ENCODE measurements around the gene CAMK2A. TPM values are rescaled to one million over a fixed set of nuclear protein-coding genes. Genes with fewer than 3 reads are reported as not detected.

CAMK2A gene
- total and polyA plus RNA-seq, 9 donors: 0.12 to 1.3 (median 0.62) TPM

DNA sequence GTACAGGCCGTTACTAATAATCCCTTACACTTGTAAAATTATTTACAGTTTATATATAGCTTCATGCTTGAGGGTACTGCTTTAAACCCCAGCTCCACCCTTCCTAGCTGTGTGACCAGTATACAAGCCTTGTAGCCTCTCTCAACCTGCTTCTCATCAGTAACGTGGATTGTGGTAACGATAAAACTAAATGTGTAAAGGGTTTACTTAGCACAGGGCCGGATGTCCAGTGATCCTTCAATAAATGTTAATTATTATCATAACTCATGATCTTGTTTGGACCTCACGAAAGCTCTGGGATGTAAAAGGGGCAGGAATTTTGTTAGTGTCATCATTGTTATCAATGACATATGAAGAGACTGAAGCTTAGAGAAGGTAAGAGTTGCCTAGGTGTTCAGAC, 20.7 kb upstream of the CAMK2A start:
- H3K27ac ChIP-seq: no peak overlapping the region
- 87 to 93% (median 90%) methylated on average over 5 of the region's 5 CpGs for WGBS, 3 donors

DNA sequence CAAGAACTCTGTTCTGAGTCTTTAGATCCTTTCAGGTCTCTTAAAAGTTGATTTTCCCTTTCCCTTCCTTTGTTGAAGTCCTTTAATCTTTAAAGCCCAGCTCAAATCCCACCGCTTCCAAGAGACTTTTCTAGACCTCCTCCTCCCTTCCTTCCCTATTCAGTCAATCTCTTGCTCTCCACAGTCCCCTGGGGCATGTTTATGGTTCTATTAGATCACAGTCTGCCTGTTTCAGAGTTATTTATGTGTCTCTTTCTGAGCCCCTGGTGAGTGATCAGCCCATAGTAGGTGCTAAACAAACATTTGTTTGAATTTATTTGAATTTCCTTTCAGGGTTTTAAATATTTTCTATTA, 20.3 kb upstream of the CAMK2A start:
- no peak for DNase-seq
- Histone ChIP-seq H3K4me1 (ENCODE audit: insufficient read depth) (no peaks in the 10 kb centered on the region), H3K9me3 (no peaks in the 10 kb centered on the region), H3K27ac (no peak overlapping the region), H3K4me3 (no peak overlapping the region), H3K27me3 (no peaks in the 10 kb centered on the region), H3K36me3 (no peaks in the 10 kb centered on the region)
- TF ChIP-seq EP300 (IDR thresholded peaks at IDR 0.05) (no peak), POLR2A (IDR thresholded peaks at IDR 0.05) (no peak)
- TF ChIP-seq, protein P1, sequence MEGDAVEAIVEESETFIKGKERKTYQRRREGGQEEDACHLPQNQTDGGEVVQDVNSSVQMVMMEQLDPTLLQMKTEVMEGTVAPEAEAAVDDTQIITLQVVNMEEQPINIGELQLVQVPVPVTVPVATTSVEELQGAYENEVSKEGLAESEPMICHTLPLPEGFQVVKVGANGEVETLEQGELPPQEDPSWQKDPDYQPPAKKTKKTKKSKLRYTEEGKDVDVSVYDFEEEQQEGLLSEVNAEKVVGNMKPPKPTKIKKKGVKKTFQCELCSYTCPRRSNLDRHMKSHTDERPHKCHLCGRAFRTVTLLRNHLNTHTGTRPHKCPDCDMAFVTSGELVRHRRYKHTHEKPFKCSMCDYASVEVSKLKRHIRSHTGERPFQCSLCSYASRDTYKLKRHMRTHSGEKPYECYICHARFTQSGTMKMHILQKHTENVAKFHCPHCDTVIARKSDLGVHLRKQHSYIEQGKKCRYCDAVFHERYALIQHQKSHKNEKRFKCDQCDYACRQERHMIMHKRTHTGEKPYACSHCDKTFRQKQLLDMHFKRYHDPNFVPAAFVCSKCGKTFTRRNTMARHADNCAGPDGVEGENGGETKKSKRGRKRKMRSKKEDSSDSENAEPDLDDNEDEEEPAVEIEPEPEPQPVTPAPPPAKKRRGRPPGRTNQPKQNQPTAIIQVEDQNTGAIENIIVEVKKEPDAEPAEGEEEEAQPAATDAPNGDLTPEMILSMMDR (IDR thresholded peaks at IDR 0.05): no peak
- WGBS, 3 donors: 90 to 95% (median 94%) methylated on average over 1 of the region's 1 CpG
- intact Hi-C loops (cut with DNase I): no loop called here

More for the DNA sequence above, 20.7 kb upstream of the CAMK2A start:
- no peaks in the 10 kb centered on the region for H3K4me1 ChIP-seq (ENCODE audit: insufficient read depth)
- intact Hi-C loops (cut with DNase I): no loop called here
- H3K36me3 ChIP-seq: no peaks in the 10 kb centered on the region
- no peaks in the 10 kb centered on the region for H3K9me3 ChIP-seq
- H3K27me3 ChIP-seq: no peaks in the 10 kb centered on the region
- TF ChIP-seq EP300 (IDR thresholded peaks at IDR 0.05): no peak
- TF ChIP-seq, protein P1 (IDR thresholded peaks at IDR 0.05): no peak
- TF ChIP-seq POLR2A (IDR thresholded peaks at IDR 0.05): no peak
- H3K4me3 ChIP-seq: no peak overlapping the region
- DNase-seq: no peak

DNA sequence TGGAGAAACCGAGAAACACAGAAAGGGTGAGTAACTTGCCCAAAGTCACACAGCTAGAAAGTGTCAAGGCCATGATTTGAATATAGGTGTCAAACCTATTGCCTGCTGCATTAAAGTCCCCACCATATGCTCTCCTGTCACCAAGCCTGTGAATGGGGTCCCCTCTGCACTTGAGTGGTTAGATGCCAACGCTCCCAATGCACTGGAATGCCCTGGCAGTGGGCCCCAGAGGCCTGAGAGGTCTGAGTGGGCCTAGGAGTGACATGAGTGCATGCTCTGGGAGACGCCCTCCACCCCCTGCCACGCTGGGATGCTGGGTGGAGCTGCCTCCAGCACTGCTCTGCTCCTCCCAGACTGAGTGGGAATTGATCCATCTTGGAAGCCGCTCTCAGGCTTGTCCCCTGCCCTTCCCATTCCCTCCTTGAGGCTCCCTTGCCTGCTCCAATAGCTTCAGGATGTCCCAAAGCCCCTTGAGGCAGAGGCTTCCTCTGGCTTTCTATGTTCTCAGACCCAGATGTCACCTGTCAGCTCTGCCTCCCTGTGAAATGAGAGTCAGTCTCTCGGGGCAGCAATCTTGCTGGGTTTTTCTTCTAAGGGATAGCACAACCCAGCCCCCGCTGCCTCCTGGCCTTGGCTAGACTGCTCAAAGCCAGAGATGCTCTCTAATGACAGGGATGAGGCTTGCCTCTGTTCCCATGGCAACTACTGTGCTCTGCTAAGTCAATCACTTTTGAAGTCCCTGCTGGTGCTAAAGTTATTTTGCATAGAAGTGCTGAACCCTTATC, 19.7 kb upstream of the CAMK2A start:
- Histone ChIP-seq H3K27ac (no peak overlapping the region), H3K36me3 (no peaks in the 10 kb centered on the region), H3K4me1 (ENCODE audit: insufficient read depth) (no peaks in the 10 kb centered on the region), H3K27me3 (no peaks in the 10 kb centered on the region), H3K4me3 (no peak overlapping the region), H3K9me3 (no peaks in the 10 kb centered on the region)
- intact Hi-C loops (cut with DNase I): no loop called here
- no peak for DNase-seq
- WGBS, 3 donors: 66 to 79% (median 75%) methylated on average over 7 of the region's 7 CpGs
- TF ChIP-seq, protein P1 (IDR thresholded peaks at IDR 0.05): no peak
- TF ChIP-seq POLR2A (IDR thresholded peaks at IDR 0.05) (no peak), EP300 (IDR thresholded peaks at IDR 0.05) (no peak)

DNA sequence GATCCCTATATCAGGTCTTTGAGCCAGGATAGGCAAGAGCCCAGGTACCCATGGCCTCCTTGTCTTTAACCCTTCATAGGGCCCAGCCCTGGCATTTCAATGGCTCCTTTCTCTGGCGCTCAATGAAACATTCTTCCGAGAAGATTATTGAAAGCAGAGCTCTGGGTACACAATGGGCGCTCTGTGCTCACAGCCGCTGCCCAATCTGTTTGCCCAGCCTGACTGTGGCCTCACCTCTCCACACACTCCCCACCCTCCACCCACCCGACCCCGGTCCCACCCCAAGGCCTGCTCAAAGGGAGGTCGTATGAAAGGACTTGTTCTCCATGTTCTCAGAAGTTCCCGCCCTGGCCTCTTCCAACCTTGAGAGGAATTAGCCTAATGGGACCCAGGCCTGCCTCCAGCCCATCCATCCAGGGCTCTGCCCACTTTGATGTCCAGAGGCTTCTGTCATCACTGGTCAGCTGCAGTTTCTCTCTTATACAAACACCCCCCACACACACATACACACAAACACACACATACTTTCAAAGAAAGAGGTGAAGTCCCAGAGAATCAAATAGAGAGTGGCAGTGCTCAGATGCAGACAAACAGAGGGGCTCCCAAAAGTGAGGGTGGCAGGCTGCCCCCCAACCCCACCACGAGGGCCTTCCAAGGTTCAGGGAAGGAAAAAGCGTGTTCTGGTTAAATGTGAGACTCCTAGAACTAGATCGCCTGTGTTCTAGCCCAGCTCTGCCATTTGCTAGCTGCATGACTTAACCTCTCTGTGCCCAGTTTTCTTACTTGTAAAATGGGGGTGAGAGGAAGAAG, 18.2 kb upstream of the CAMK2A start:
- Histone ChIP-seq H3K27ac (no peak overlapping the region), H3K4me3 (no peak overlapping the region), H3K36me3 (no peaks in the 10 kb centered on the region), H3K27me3 (no peaks in the 10 kb centered on the region), H3K4me1 (ENCODE audit: insufficient read depth) (peaks cover 7% of the 10 kb centered on the region), H3K9me3 (no peaks in the 10 kb centered on the region)
- WGBS, 3 donors: 87 to 90% (median 89%) methylated on average over 11 of the region's 11 CpGs
- no peak for DNase-seq
- intact Hi-C loops (cut with DNase I): no loop called here
- TF ChIP-seq POLR2A (IDR thresholded peaks at IDR 0.05): no peak
- no peak for TF ChIP-seq EP300 (IDR thresholded peaks at IDR 0.05)
- TF ChIP-seq, protein P1 (IDR thresholded peaks at IDR 0.05): no peak
